MV-4-11 (cell line): ENCODE results near the gene PDGFA.

Experiments used
- DNase-seq: peaks from one replicate; lab custom pipeline; 2025; lab: John Stamatoyannopoulos, UW

PDGFA gene

GRCh38 chr7:519484-520390 lies at the start of gene PDGFA:
Gene PDGFA, minus strand, starts transcription at chr7:519846. Its CDS starts 845 bp downstream, at chr7:519001.
- peak; percentile 18 for DNase-seq

- no peak for DNase-seq
These were observed 48.6 kb upstream of the PDGFA start for GRCh38 chr7:568031-568951.

- no peak for DNase-seq
These were observed 47.7 kb upstream of the PDGFA start for GRCh38 chr7:567305-567883.

- no peak for DNase-seq
These were observed 46.5 kb upstream of the PDGFA start for GRCh38 chr7:566100-566499.

- DNase-seq: no peak
These were observed 44.7 kb upstream of the PDGFA start for GRCh38 chr7:564176-564865.

GRCh38 chr7:563629-564170 lies 44.1 kb upstream of the PDGFA start:
- DNase-seq: no peak

GRCh38 chr7:562789-563628 lies 43.4 kb upstream of the PDGFA start:
- no peak for DNase-seq

GRCh38 chr7:562374-562675 lies 42.7 kb upstream of the PDGFA start:
- peak; percentile 13 for DNase-seq

- DNase-seq: no peak
These were observed 42.2 kb upstream of the PDGFA start for GRCh38 chr7:561631-562373.

GRCh38 chr7:560966-561630 lies 41.5 kb upstream of the PDGFA start:
- DNase-seq: no peak

- DNase-seq: no peak
These were observed 39.7 kb upstream of the PDGFA start for GRCh38 chr7:559396-559705.

- no peak for DNase-seq
These were observed 37.9 kb upstream of the PDGFA start for GRCh38 chr7:557558-557881.

- no peak for DNase-seq
These were observed 37.4 kb upstream of the PDGFA start for GRCh38 chr7:556837-557557.

- no peak for DNase-seq
These were observed 36.7 kb upstream of the PDGFA start for GRCh38 chr7:556291-556826.

GRCh38 chr7:555551-556160 lies 36.0 kb upstream of the PDGFA start:
- no peak for DNase-seq

- DNase-seq: no peak
These were observed 34.0 kb upstream of the PDGFA start for GRCh38 chr7:553636-554111.

GRCh38 chr7:552868-553635 lies 33.4 kb upstream of the PDGFA start:
- no peak for DNase-seq
